HCT116 (cell line): ENCODE data around the gene ADAM11. TPM values are rescaled to one million over a fixed set of nuclear protein-coding genes. Genes with fewer than 3 reads are reported as not detected.

ENCODE experiments used
- ATAC-seq: fragments of 200-7000 bp; cut with Tn5 transposase; 2 replicates; pipeline ENCODE4 v1.9.1; 2020; ENCODE audit warnings: mild to moderate bottlenecking, moderate library complexity
- BruUV-seq: library from RNA; stranded (reverse); fragments of 400-500 nt; replicated peaks from 2 replicates; lab custom pipeline; 2021; lab: Mats Ljungman, UMichigan
- CTCF ChIA-PET: fragments of 300-600 bp; sonication (Branson Sonifier 250); formaldehyde crosslinking; loops from one replicate; lab custom pipeline; 2021; ENCODE audit warnings: antibody characterized with exemption; lab: Charles Lee
- POLR2A ChIA-PET: fragments of 300-600, 350-600 bp; sonication (Branson Sonifier 250); formaldehyde crosslinking; loops from one replicate; lab custom pipeline; 2021; ENCODE audit warnings: antibody characterized with exemption; lab: Charles Lee
- RAD21 ChIA-PET, 2 experiments: fragments of 300-600 bp; sonication (Branson Sonifier 250); formaldehyde crosslinking; loops; one replicate each; lab custom pipeline; 2023; ENCODE audit warnings: low total read pairs in 2 of 2; ENCODE audit not compliant: uncharacterized antibody in 2 of 2, unreplicated experiment in 2 of 2, low non-redundant PET in 1 of 2; lab: Charles Lee
- DNase-seq: peaks from one replicate; pipeline ENCODE4 v3.0.0-alpha.2; 2010; ENCODE audit warnings: low read depth, low spot score
- H2AFZ ChIP-seq: fragments of 200-600 bp; shearing (Covaris generic), sonication (generic); 2 replicates; pipeline ENCODE4 v1.6.1; 2017; ENCODE audit warnings: low read depth, mixed run types, mixed read lengths, antibody characterized with exemption, low read length; ENCODE audit not compliant: poor library complexity, severe bottlenecking
- H3K27ac ChIP-seq: 2 replicates; pipeline ENCODE4 v1.5.1; 2012; ENCODE audit warnings: low read depth, low read length
- H3K27me3 ChIP-seq: fragments of 200-600 bp; sonication (generic); 2 replicates; pipeline ENCODE4 v1.6.1; 2016; ENCODE audit warnings: mixed run types, low read length, mixed read lengths; ENCODE audit not compliant: insufficient read depth
- H3K36me3 ChIP-seq, 2 experiments: fragments of 200-500 bp in 1 of 2; fragments of 200-600 bp in 1 of 2; sonication (Bioruptor generic) in 1 of 2; sonication (generic) in 1 of 2; 2 replicates each; pipeline versions ENCODE4 v1.5.1 to v1.6.1; 2014 to 2016; ENCODE audit warnings: low read length in 2 of 2, inconsistent platforms in 1 of 2, mixed read lengths in 1 of 2, mixed run types in 1 of 2; ENCODE audit not compliant: insufficient read depth in 2 of 2, control insufficient read depth in 1 of 2
- H3K4me1 ChIP-seq, 2 experiments: fragments of 200-600 bp in 1 of 2; sonication (generic) in 1 of 2; 2 replicates each; pipeline versions ENCODE4 v1.5.1 to v1.6.1; 2012 to 2017; ENCODE audit warnings: low read length in 2 of 2, inconsistent platforms in 1 of 2, mild to moderate bottlenecking in 1 of 2, mixed read lengths in 1 of 2, mixed run types in 1 of 2, moderate library complexity in 1 of 2; ENCODE audit not compliant: insufficient read depth in 2 of 2, control insufficient read depth in 1 of 2
- H3K4me2 ChIP-seq: fragments of 200-600 bp; sonication (generic); 2 replicates; pipeline ENCODE4 v1.6.1; 2017; ENCODE audit warnings: mixed run types, low read length, mixed read lengths
- H3K4me3 ChIP-seq, 2 experiments: fragments of 200-600 bp in 1 of 2; sonication (generic) in 1 of 2; replicated peaks in 1 of 2; 2 replicates each; pipeline ENCODE4 v1.5.1; 2011 to 2016; ENCODE audit warnings: low read length in 2 of 2, control low read depth in 1 of 2, low read depth in 1 of 2, mild to moderate bottlenecking in 1 of 2, mixed read lengths in 1 of 2, mixed run types in 1 of 2
- H3K79me2 ChIP-seq: fragments of 200-600 bp; sonication (generic); 2 replicates; pipeline ENCODE4 v1.6.1; 2017; ENCODE audit warnings: mild to moderate bottlenecking, mixed run types, low read length, moderate library complexity, mixed read lengths; ENCODE audit not compliant: insufficient read depth
- H3K9ac ChIP-seq: fragments of 200-600 bp; sonication (generic); 2 replicates; pipeline ENCODE4 v1.6.1; 2016; ENCODE audit warnings: low read length, mixed read lengths
- H3K9me2 ChIP-seq: fragments of 200-600 bp; sonication (generic), shearing (Covaris generic); 2 replicates; pipeline ENCODE4 v1.6.1; 2017; ENCODE audit warnings: mixed run types, mild to moderate bottlenecking, moderate library complexity; ENCODE audit not compliant: insufficient read depth
- H3K9me3 ChIP-seq, 2 experiments: fragments of 200-500 bp in 1 of 2; fragments of 200-600 bp in 1 of 2; sonication (Bioruptor generic) in 1 of 2; sonication (generic) in 1 of 2; 2 replicates each; pipeline ENCODE4 v1.6.1; 2014 to 2017; ENCODE audit warnings: low read length in 2 of 2, mixed read lengths in 2 of 2, inconsistent platforms in 1 of 2, low read depth in 1 of 2, mild to moderate bottlenecking in 1 of 2, mixed run types in 1 of 2, moderate library complexity in 1 of 2; ENCODE audit not compliant: control insufficient read depth in 1 of 2, insufficient read depth in 1 of 2
- H4K20me1 ChIP-seq: fragments of 200-600 bp; sonication (generic), shearing (Covaris generic); 2 replicates; pipeline ENCODE4 v1.6.1; 2017; ENCODE audit warnings: mixed run types, mild to moderate bottlenecking, moderate library complexity; ENCODE audit not compliant: insufficient read depth
- CBX3 ChIP-seq: IDR thresholded peaks from 2 replicates; pipeline ENCODE4 v1.6.1; 2012; ENCODE audit warnings: low read depth
- CEBPB ChIP-seq: IDR thresholded peaks from 2 replicates; pipeline ENCODE4 v1.6.1; 2012; ENCODE audit warnings: low read depth
- CTCF ChIP-seq, 3 experiments: fragments of 200-600 bp in 1 of 3; sonication (generic) in 1 of 3; IDR thresholded peaks in 2 of 3; conservative IDR thresholded peaks in 1 of 3; 2 replicates each; pipeline ENCODE4 v1.5.1; 2012 to 2017; ENCODE audit warnings: low read depth in 2 of 3, low read length in 2 of 3, antibody characterized with exemption in 1 of 3, borderline replicate concordance in 1 of 3, control low read depth in 1 of 3, mild to moderate bottlenecking in 1 of 3, mixed read lengths in 1 of 3, mixed run types in 1 of 3, moderate library complexity in 1 of 3; ENCODE audit not compliant: insufficient read depth in 1 of 3
- EGR1 ChIP-seq: IDR thresholded peaks from 2 replicates; pipeline ENCODE4 v1.6.1; 2012; ENCODE audit warnings: low read depth
- ELF1 ChIP-seq: IDR thresholded peaks from 2 replicates; pipeline ENCODE4 v1.6.1; 2012; ENCODE audit warnings: low read depth, borderline replicate concordance
- EZH2 ChIP-seq: fragments of 200-600 bp; sonication (generic); IDR thresholded peaks from 2 replicates; pipeline ENCODE4 v1.6.1; 2017; ENCODE audit warnings: antibody characterized with exemption, mixed run types
- EZH2phosphoT487 ChIP-seq: fragments of 200-600 bp; IDR thresholded peaks from 2 replicates; pipeline ENCODE4 v1.6.1; 2018; ENCODE audit warnings: antibody characterized with exemption, borderline replicate concordance
- FOSL1 ChIP-seq: IDR thresholded peaks from 2 replicates; pipeline ENCODE4 v1.6.1; 2012; ENCODE audit warnings: low read depth
- MAX ChIP-seq: IDR thresholded peaks from 2 replicates; pipeline ENCODE4 v1.6.1; 2012
- POLR2A ChIP-seq: IDR thresholded peaks from 2 replicates; pipeline ENCODE4 v1.7.0; 2011; ENCODE audit warnings: borderline replicate concordance; ENCODE audit not compliant: insufficient read depth, insufficient read length; ENCODE audit errors: extremely low read depth
- POLR2AphosphoS5 ChIP-seq: IDR thresholded peaks from 2 replicates; pipeline ENCODE4 v1.6.1; 2011; ENCODE audit warnings: mild to moderate bottlenecking, low read depth, low read length, moderate library complexity
- RAD21 ChIP-seq: IDR thresholded peaks from 2 replicates; pipeline ENCODE4 v1.6.1; 2012; ENCODE audit warnings: low read depth, mild to moderate bottlenecking
- SIN3A ChIP-seq: IDR thresholded peaks from 2 replicates; pipeline ENCODE4 v1.6.1; 2012; ENCODE audit warnings: low read depth
- SP1 ChIP-seq: IDR thresholded peaks from 2 replicates; pipeline ENCODE4 v1.6.1; 2012; ENCODE audit warnings: low read depth
- TCF7L2 ChIP-seq: IDR thresholded peaks from 2 replicates; pipeline ENCODE4 v1.7.0; 2011; ENCODE audit warnings: borderline replicate concordance, inconsistent platforms; ENCODE audit not compliant: insufficient read depth, insufficient read length; ENCODE audit errors: extremely low read depth
- YY1 ChIP-seq: IDR thresholded peaks from 2 replicates; pipeline ENCODE4 v1.6.1; 2011; ENCODE audit warnings: low read length, low read depth, moderate library complexity, mild to moderate bottlenecking; ENCODE audit not compliant: insufficient replicate concordance; ENCODE audit errors: extremely low read depth
- ZBTB33 ChIP-seq: IDR thresholded peaks from 2 replicates; pipeline ENCODE4 v1.6.1; 2011; ENCODE audit warnings: mild to moderate bottlenecking, low read length, moderate library complexity; ENCODE audit not compliant: insufficient replicate concordance; ENCODE audit errors: extremely low read depth
- ZFX ChIP-seq: fragments of 450-650 bp; IDR thresholded peaks from 2 replicates; pipeline ENCODE4 v1.6.1; 2017
- ZNF274 ChIP-seq: fragments of 200-500 bp; sonication (Bioruptor generic); IDR thresholded peaks from 2 replicates; pipeline ENCODE4 v1.6.1; 2014; ENCODE audit warnings: mild to moderate bottlenecking, low read depth, low read length, inconsistent platforms
- intact Hi-C: fragments of 100-400 bp; cut with micrococcal nuclease; formaldehyde crosslinking; loops from 2 replicates; pipeline ENCODE4 v1.10.0; 2022
- total RNA-seq: library from RNA; stranded (reverse); gene quantifications from one replicate; pipeline ENCODE4 v1.2.1, GENCODE V29; 2021; ENCODE audit not compliant: unreplicated experiment

ADAM11 gene
- total RNA-seq, 1 experiment from 2014 or later: 7.7 TPM

GRCh38 chr17:44830359-44831288 lies 71.8 kb downstream of the ADAM11 start:
- DNase-seq (no peak), ATAC-seq (peak; percentile 35)
- no peaks in the 10 kb centered on the region for H3K36me3 ChIP-seq
- RAD21 ChIA-PET: interaction anchor here in 1 of 2 experiments (1.9 kb wide), 1 partner anchor 51 kb away, joined by 4 read pairs; no protein-coding TSS in a partner anchor
- H3K27me3 ChIP-seq: no peaks in the 10 kb centered on the region
- POLR2A ChIA-PET: no interaction called here
- H3K27ac ChIP-seq: peak overlapping the region; percentile 95
- peaks cover 44% of the 10 kb centered on the region for H3K79me2 ChIP-seq
- peak overlapping the region; percentile 85 for H3K4me2 ChIP-seq
- H3K9ac ChIP-seq: peak overlapping the region; percentile 98
- peaks cover 45 to 69% of the 10 kb centered on the region in 2 experiments for H3K4me1 ChIP-seq
- intact Hi-C loops: no loop called here
- CTCF ChIA-PET: interaction anchor here (1.4 to 2.2 kb wide), 2 partner anchors 51 to 55 kb away, joined by 4 to 13 read pairs; no protein-coding TSS in a partner anchor
- peak; percentile 68; the same call in 1 of the 2 replicates for TF ChIP-seq MAX
- TF ChIP-seq TCF7L2: no peak
- TF ChIP-seq EGR1: peak; percentile 53
- TF ChIP-seq ZNF274: no peak
- TF ChIP-seq ELF1: no peak
- TF ChIP-seq ZBTB33: no peak
- peak; percentile 63; the same call in 1 of the 2 replicates for TF ChIP-seq ZFX
- no peak for TF ChIP-seq FOSL1
- TF ChIP-seq POLR2A: peak; percentile 5
- TF ChIP-seq CTCF (IDR thresholded peaks at IDR 0.05 in 2 of 3, conservative IDR thresholded peaks at IDR 0.05 in 1 of 3; ENCODE audit: borderline replicate concordance in 1 of 3, insufficient read depth in 1 of 3, low read depth in 2 of 3, low read length in 2 of 3): no peak
- no peak for TF ChIP-seq CBX3
- no peak for TF ChIP-seq RAD21
- no peak for TF ChIP-seq EZH2
- TF ChIP-seq SP1: no peak
- 0 out of 2 replicates have a peak, but pooled peaks have one; percentile 45 for TF ChIP-seq SIN3A
- TF ChIP-seq POLR2AphosphoS5: no peak
- TF ChIP-seq CEBPB: no peak
- TF ChIP-seq EZH2phosphoT487: no peak
- TF ChIP-seq YY1: no peak
- H3K9me3 ChIP-seq: no peaks in the 10 kb centered on the region
- H4K20me1 ChIP-seq: no peaks in the 10 kb centered on the region
- H2AFZ ChIP-seq: peak overlapping the region; percentile 39
- peak overlapping the region; percentile 82 to 84 for H3K4me3 ChIP-seq
- no peaks in the 10 kb centered on the region for H3K9me2 ChIP-seq
- TSS peak; percentile 79 for BruUV-seq
